NCI-H1694 treated with DMSO at 0.1 percent for 48 hours (cell line): ENCODE data around the gene SLC35F3.
A peak's percentile ranks its signal among the peaks of the same experiment; 100 is the strongest.
"Not testable (repeated sequence)": the region's sequence is repeated elsewhere in the genome, so short reads cannot be mapped to it uniquely, and the experiment has no call there.

Source experiments
- DNase-seq: peaks from one replicate; lab custom pipeline; 2025; lab: John Stamatoyannopoulos, UW

The SLC35F3 gene

GRCh38 chr1:234199476-234200127, 295.1 kb downstream of the SLC35F3 start:
- no peak for DNase-seq

DNA sequence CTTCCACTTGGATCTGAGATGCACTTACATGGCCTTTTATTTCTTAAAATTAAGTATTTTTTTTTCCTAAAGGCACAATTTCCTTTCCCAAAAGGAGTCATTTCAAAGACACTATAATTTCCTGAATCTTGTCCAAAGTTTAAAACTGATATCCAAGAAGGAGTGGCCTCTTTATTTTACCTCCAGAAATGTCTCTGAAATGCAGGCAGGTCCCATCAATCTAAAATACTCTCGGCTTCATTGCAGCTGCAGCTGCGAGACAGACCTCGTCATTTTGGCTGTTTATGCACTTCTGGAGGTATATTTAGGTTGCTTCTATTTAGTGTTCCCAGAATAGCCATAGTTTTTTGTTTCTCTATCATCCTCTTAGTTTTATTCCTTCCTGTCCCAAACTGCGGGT, 296.1 kb downstream of the SLC35F3 start:
- DNase-seq, result no peak

- DNase-seq, result no peak
Measured at GRCh38 chr1:234201600-234201999, 297.1 kb downstream of the SLC35F3 start.

DNA sequence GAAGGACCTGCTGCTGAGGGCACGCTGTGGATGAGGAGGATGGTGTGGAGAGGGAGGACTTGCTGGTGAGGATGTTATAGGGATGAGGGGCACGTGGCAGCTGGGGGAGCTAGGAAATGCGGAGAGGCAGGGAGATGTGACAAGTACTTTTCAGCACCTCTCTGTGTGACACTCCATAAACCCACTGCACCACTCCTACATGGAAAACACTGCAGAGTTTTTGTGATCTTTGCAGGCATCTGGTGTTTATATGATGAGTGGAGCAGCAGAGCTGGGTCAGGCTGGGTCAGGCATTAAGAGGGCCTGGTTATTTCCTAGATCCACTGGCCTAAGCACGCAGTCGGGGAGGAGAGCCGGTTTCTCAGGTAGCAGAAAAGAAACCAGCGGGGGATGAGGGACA, 301.5 kb downstream of the SLC35F3 start:
- DNase-seq, result no peak

- no peak for DNase-seq
Measured at GRCh38 chr1:234206651-234207284, 302.3 kb downstream of the SLC35F3 start.

DNA sequence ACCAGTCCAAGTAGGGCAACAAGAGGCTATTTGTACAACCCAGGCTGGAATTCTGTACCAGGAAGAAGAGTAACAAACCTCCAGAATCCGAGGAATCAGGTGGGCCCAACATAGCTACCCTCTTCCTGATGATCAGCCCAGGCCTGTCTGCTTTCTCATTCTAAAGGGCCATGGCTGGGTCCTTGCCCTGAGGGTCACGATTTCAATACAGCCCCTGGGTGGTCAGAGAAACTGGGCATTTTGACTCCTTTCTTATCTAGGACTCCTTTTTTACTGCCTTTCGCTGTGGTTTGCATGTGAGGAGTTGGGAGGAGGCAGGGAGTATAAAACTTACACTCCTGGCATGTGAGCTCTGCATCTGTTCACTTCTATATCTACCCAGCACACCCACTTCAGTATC, 303.9 kb downstream of the SLC35F3 start:
- DNase-seq, result no peak

GRCh38 chr1:234208791-234209190, 304.3 kb downstream of the SLC35F3 start:
- no peak for DNase-seq

DNA sequence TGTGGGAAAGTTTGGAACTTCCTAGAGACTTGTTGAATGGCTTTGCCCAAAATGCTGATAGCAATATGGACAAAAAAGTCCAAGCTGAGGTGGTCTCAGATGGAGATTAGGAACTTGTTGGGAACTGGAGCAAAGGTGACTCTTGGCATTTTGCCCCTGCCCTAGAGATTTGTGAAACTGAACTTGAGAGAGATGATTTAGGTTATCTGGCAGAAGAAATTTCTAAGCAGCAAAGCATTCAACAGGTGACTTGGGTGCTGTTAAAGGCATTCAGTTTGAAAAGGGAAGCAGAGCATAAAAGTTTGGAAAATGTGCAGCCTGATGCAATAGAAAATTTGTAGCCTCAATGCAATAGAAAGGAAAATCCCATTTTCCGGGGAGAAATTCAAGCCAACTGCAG, 306.0 kb downstream of the SLC35F3 start:
- not testable (repeated sequence) for DNase-seq

GRCh38 chr1:234211855-234212254, 307.4 kb downstream of the SLC35F3 start:
- not testable (repeated sequence) for DNase-seq

GRCh38 chr1:234212764-234213657, 308.5 kb downstream of the SLC35F3 start:
- peak; percentile 76 for DNase-seq

GRCh38 chr1:234213658-234214128, 309.2 kb downstream of the SLC35F3 start:
- no peak for DNase-seq

GRCh38 chr1:234214129-234214910, 309.8 kb downstream of the SLC35F3 start:
- peak; percentile 12 for DNase-seq

GRCh38 chr1:234214911-234215892, 310.7 kb downstream of the SLC35F3 start:
- DNase-seq, result no peak

- no peak for DNase-seq
Measured at GRCh38 chr1:234216116-234216703, 311.7 kb downstream of the SLC35F3 start.

GRCh38 chr1:234217316-234217840, 312.9 kb downstream of the SLC35F3 start:
- DNase-seq, result no peak

- DNase-seq, result no peak
Measured at GRCh38 chr1:234218078-234218477, 313.6 kb downstream of the SLC35F3 start.

GRCh38 chr1:234219711-234220110, 315.2 kb downstream of the SLC35F3 start:
- no peak for DNase-seq

DNA sequence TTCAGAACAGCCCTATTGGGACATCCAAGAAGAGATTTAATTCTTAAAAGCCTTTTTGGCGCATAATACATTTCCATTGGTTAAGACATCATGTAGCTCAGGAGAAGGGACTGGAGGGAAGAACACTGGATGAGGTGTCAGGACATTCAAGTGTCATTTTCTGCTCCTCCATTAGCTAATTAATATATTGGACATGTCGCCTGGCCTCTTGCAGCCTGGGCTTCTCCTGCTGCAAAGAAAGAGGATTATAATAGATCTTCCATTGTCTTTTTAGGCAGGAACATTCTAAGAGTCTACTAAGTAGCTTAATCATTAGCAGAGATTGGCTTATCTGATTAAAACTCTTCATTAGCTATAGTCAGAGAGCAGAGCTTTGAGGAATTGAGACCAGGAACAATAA, 317.1 kb downstream of the SLC35F3 start:
- DNase-seq, result no peak

DNA sequence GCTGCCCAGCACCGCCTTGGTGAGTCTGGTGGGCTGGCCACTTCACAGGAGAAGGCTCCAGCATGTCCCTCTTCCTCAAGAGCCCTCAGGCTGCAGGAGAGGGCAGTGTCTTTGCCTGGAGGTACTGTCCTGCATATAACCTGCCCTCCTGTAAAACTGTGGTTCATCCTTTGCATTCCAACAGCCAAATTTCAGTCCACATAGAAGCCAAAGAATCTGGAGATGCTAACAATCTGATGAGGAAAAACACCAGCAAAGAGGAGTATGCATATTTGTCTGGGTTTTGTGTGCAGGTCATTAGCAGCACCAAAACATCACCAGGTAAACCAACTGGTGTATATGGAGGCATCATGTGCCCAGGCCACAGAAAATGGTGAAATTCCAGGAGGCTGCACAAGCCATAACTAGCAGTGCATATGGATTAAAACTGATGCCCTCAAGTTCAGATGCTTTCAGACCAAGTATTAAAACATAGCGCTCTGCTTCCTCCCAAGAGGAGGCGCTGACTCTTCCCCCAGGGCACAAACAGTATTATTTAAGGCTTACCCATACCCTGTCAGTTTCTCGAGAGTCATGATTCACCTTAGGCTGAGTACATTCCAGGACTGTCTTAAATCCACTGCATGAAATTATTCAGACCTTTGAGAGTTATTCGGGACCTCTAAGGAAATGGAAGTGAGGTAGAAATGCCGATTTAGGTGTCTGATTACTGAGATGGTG, 318.2 kb downstream of the SLC35F3 start:
- no peak for DNase-seq
